Germinal center (tissue), 1 donor: ENCODE measurements around the gene PLEKHA1.

Source experiments
- DNase-seq: peaks from one replicate; pipeline ENCODE4 v3.0.0; 2012; ENCODE audit warnings: mixed read lengths, low spot score

PLEKHA1 gene

GRCh38 chr10:122374237-122374858 lies at the start of gene PLEKHA1:
PLEKHA1 (plus strand) TSS chr10:122374708; CDS start chr10:122393201, 18,493 bp downstream.
- peak; percentile 90 for DNase-seq

- DNase-seq = no peak
These were observed 49.3 kb upstream of the PLEKHA1 start for GRCh38 chr10:122325235-122325634.

GRCh38 chr10:122326385-122326784 lies 48.1 kb upstream of the PLEKHA1 start:
- no peak for DNase-seq

GRCh38 chr10:122326806-122327205 lies 47.7 kb upstream of the PLEKHA1 start:
- DNase-seq = no peak

- DNase-seq = no peak
These were observed 47.0 kb upstream of the PLEKHA1 start for GRCh38 chr10:122327237-122328206.

- no peak for DNase-seq
These were observed 45.8 kb upstream of the PLEKHA1 start for GRCh38 chr10:122328676-122329075.

GRCh38 chr10:122329416-122329815 lies 45.1 kb upstream of the PLEKHA1 start:
- DNase-seq = no peak

- DNase-seq = no peak
These were observed 43.4 kb upstream of the PLEKHA1 start for GRCh38 chr10:122331100-122331499.

GRCh38 chr10:122331615-122332446 lies 42.7 kb upstream of the PLEKHA1 start:
- no peak for DNase-seq

GRCh38 chr10:122333037-122333436 lies 41.5 kb upstream of the PLEKHA1 start:
- DNase-seq = no peak

GRCh38 chr10:122336332-122336731 lies 38.2 kb upstream of the PLEKHA1 start:
- no peak for DNase-seq

GRCh38 chr10:122336961-122337360 lies 37.5 kb upstream of the PLEKHA1 start:
- no peak for DNase-seq

GRCh38 chr10:122338609-122339441 lies 35.7 kb upstream of the PLEKHA1 start:
- no peak for DNase-seq

GRCh38 chr10:122341141-122341810 lies 33.2 kb upstream of the PLEKHA1 start:
- DNase-seq = no peak

- peak; percentile 36 for DNase-seq
These were observed 32.0 kb upstream of the PLEKHA1 start for GRCh38 chr10:122342293-122343134.

- DNase-seq = no peak
These were observed 31.2 kb upstream of the PLEKHA1 start for GRCh38 chr10:122343135-122343800.

- DNase-seq = no peak
These were observed 30.6 kb upstream of the PLEKHA1 start for GRCh38 chr10:122343936-122344335.

- no peak for DNase-seq
These were observed 29.7 kb upstream of the PLEKHA1 start for GRCh38 chr10:122344741-122345258.

GRCh38 chr10:122346326-122346950 lies 28.1 kb upstream of the PLEKHA1 start:
- no peak for DNase-seq
